Coronary artery (tissue), 2 donors: ENCODE results near the gene GOLM1.

ENCODE experiments used
- DNase-seq: peaks from one replicate; pipeline ENCODE4 v3.0.0-alpha.2; 2017; ENCODE audit warnings: low spot score
- H3K27ac ChIP-seq, 2 donors: fragments of 200-600 bp; sonication (generic); one replicate each; pipeline ENCODE4 v1.5.1; 2016 to 2019
- H3K4me3 ChIP-seq: fragments of 200-600 bp; sonication (generic); 2 replicates; pipeline ENCODE4 v1.5.1; 2016; ENCODE audit warnings: mild to moderate bottlenecking, moderate library complexity
- TF ChIP-seq, protein P1 (sequence below): fragments of 200-600 bp; sonication (generic); IDR thresholded peaks from one replicate; pipeline ENCODE4 v1.5.1; 2019; ENCODE audit warnings: antibody characterized with exemption

GOLM1 gene

DNA sequence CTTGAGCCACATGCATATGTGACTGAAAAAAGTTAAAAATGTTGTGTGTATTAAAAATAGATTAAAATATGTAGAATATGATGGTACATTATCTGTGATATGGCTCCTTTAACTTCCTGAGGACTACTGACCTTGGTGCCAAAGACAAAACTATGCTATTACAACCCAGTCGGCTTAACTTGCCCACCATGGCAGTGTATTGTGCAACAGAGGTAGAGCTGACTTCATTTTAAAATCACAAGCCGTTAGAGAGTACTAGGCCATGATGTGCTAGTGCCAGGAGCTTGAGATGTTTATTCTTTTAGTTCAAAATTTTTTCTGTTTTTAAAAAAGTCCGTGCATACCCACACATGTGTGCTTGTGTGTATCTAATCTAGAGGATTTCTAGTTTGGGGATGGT is 112.1 kb downstream of the GOLM1 start:
- TF ChIP-seq, protein P1, sequence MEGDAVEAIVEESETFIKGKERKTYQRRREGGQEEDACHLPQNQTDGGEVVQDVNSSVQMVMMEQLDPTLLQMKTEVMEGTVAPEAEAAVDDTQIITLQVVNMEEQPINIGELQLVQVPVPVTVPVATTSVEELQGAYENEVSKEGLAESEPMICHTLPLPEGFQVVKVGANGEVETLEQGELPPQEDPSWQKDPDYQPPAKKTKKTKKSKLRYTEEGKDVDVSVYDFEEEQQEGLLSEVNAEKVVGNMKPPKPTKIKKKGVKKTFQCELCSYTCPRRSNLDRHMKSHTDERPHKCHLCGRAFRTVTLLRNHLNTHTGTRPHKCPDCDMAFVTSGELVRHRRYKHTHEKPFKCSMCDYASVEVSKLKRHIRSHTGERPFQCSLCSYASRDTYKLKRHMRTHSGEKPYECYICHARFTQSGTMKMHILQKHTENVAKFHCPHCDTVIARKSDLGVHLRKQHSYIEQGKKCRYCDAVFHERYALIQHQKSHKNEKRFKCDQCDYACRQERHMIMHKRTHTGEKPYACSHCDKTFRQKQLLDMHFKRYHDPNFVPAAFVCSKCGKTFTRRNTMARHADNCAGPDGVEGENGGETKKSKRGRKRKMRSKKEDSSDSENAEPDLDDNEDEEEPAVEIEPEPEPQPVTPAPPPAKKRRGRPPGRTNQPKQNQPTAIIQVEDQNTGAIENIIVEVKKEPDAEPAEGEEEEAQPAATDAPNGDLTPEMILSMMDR, result no peak
- Histone ChIP-seq H3K4me3 (no peak overlapping the region), H3K27ac (no peak overlapping the region)
- DNase-seq, result no peak

DNA sequence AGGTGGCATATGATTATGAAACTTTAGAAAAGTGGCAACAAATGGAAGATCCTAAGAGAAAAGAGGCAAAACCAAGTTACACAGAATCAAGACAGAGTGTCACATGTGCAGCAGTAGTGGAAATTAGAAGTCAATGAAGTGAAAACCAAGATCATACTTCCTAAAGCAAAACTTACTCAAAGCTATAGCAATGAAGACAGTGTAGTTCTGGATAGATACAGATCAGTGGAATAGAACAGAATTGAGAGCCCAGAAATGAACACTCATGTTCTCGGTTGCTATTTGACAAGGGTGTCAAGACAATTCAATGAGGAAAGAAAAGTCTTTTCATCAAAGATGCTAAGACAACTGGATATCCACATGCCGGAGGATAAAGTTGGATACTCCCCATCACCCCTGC is 114.9 kb downstream of the GOLM1 start:
- H3K27ac ChIP-seq, result no peak overlapping the region
- no peak overlapping the region for H3K4me3 ChIP-seq
- TF ChIP-seq, protein P1, result no peak
- no peak for DNase-seq

DNA sequence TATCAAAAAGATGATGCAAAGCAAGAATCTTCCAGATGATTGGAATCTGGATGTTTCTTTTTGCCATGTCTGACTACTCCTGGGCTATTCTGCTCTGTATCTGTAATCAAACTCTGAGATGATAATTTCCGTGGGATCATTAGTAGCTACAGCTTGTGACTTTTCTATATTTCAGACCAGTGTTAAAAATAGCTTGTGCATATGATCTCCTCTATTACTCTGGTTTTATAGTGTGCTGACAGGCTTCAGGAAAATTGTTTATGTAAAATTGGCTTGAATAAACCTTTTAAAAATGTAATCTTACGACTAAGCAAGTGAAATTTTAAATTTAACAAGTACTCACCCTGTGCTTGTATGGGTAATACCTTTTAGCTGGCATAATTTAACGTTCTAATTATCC is 118.0 kb downstream of the GOLM1 start:
- H3K27ac ChIP-seq, result no peak overlapping the region
- DNase-seq, result no peak
- no peak overlapping the region for H3K4me3 ChIP-seq
- TF ChIP-seq, protein P1, result no peak

DNA sequence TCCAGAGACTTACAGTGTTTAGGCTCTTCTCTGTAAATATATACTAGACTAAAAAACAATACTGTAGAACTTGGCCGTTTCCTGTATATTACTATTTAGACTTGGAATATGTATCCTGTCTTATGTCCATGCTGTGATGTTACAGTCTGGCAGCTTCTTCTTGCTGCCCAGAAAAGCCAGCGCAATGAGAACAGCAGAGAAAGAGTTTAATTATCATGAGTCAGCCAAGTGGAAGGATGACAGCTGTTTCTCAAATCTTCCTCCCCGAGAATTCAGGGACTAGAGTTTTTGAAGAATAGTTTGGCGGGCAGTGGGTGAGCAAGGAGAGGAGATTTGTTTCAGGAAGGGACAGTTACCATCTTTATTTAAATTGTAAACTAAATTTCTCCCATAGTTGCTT is 120.9 kb downstream of the GOLM1 start:
- TF ChIP-seq, protein P1, result no peak
- H3K27ac ChIP-seq, result no peak overlapping the region

More for the DNA sequence above, 120.9 kb downstream of the GOLM1 start:
- DNase-seq, result no peak
- no peak overlapping the region for H3K4me3 ChIP-seq
